H1 (cell line): ENCODE measurements around the gene FADD. TPM values are rescaled to one million over a fixed set of nuclear protein-coding genes. Genes with fewer than 3 reads are reported as not detected.

Source experiments
- CTCF ChIA-PET: fragments of 300-600 bp; sonication (Branson Sonifier 250); formaldehyde crosslinking; loops from one replicate; lab custom pipeline; 2021; ENCODE audit not compliant: partially characterized antibody; lab: Charles Lee
- POLR2A ChIA-PET: fragments of 300-600 bp; sonication (Branson Sonifier 250); formaldehyde crosslinking; loops from one replicate; lab custom pipeline; 2021; ENCODE audit warnings: inconsistent platforms; ENCODE audit not compliant: partially characterized antibody; lab: Charles Lee
- DNase-seq, 2 experiments: peaks; one replicate each; pipeline versions ENCODE4 v3.0.0 to v3.0.0-alpha.2; 2010 to 2022; ENCODE audit warnings: low spot score in 2 of 2, low read depth in 1 of 2, mixed read lengths in 1 of 2
- FAIRE-seq: peaks from 2 replicates; lab custom pipeline; 2011; peaks lifted over from hg19 to GRCh38; lab: Jason Lieb, UNC
- H2AFZ ChIP-seq: 2 replicates; pipeline ENCODE4 v1.8.1; 2012; ENCODE audit warnings: low read length, inconsistent platforms
- H2AK5ac ChIP-seq: 2 replicates; pipeline ENCODE4 v1.6.1; 2013; ENCODE audit warnings: low read depth, low read length
- H2BK120ac ChIP-seq: replicated peaks from 2 replicates; pipeline ENCODE3; 2013; ENCODE audit warnings: low read depth, low read length, inconsistent platforms
- H2BK12ac ChIP-seq: 2 replicates; pipeline ENCODE4 v1.6.1; 2013; ENCODE audit warnings: low read depth, low read length
- H2BK15ac ChIP-seq: 2 replicates; pipeline ENCODE4 v1.6.1; 2013; ENCODE audit warnings: low read length
- H2BK20ac ChIP-seq: 2 replicates; pipeline ENCODE4 v1.6.1; 2013; ENCODE audit warnings: low read length
- H2BK5ac ChIP-seq: 2 replicates; pipeline ENCODE4 v1.6.1; 2013; ENCODE audit warnings: low read depth, low read length
- H3K14ac ChIP-seq: 2 replicates; pipeline ENCODE4 v1.6.1; 2013; ENCODE audit warnings: inconsistent platforms; ENCODE audit not compliant: insufficient read length
- H3K18ac ChIP-seq: 2 replicates; pipeline ENCODE4 v1.6.1; 2013; ENCODE audit warnings: low read length; ENCODE audit errors: extremely low read depth
- H3K23ac ChIP-seq: 2 replicates; pipeline ENCODE4 v1.6.1; 2013; ENCODE audit warnings: inconsistent platforms; ENCODE audit not compliant: insufficient read length
- H3K23me2 ChIP-seq: 2 replicates; pipeline ENCODE4 v1.6.1; 2013; ENCODE audit warnings: low read depth, low read length
- H3K27ac ChIP-seq: 2 replicates; pipeline ENCODE4 v1.6.1; 2011; ENCODE audit warnings: low read depth, low read length, inconsistent platforms
- H3K27me3 ChIP-seq, 4 experiments: replicated peaks in 1 of 4; 1 replicate in 1 of 4; 2 replicates in 3 of 4; pipeline versions ENCODE4 v1.6.1 to v1.8.1; 2011 to 2013; ENCODE audit warnings: low read length in 3 of 4, mild to moderate bottlenecking in 3 of 4, inconsistent platforms in 2 of 4, mixed read lengths in 2 of 4, moderate library complexity in 1 of 4; ENCODE audit not compliant: control insufficient read depth in 3 of 4, insufficient read depth in 3 of 4; ENCODE audit errors: extremely low read depth in 1 of 4
- H3K36me3 ChIP-seq, 4 experiments: 2 replicates each; pipeline versions ENCODE4 v1.6.1 to v1.8.1; 2011 to 2013; ENCODE audit warnings: mild to moderate bottlenecking in 4 of 4, low read length in 3 of 4, moderate library complexity in 2 of 4, control low read depth in 1 of 4, inconsistent platforms in 1 of 4; ENCODE audit not compliant: insufficient read depth in 4 of 4, control insufficient read depth in 2 of 4
- H3K4ac ChIP-seq: replicated peaks from 2 replicates; pipeline ENCODE3; 2013; ENCODE audit warnings: low read length, low read depth, mixed read lengths, inconsistent platforms; ENCODE audit not compliant: insufficient read length
- H3K4me1 ChIP-seq, 4 experiments: replicated peaks in 1 of 4; 1 replicate in 1 of 4; 2 replicates in 3 of 4; pipeline versions ENCODE4 v1.6.1 to v1.8.1; 2011 to 2013; ENCODE audit warnings: low read length in 3 of 4, inconsistent platforms in 2 of 4, mixed read lengths in 1 of 4; ENCODE audit not compliant: insufficient read depth in 4 of 4, control insufficient read depth in 3 of 4
- H3K4me2 ChIP-seq, 2 experiments: 2 replicates each; pipeline versions ENCODE4 v1.6.1 to v1.8.1; 2011 to 2013; ENCODE audit warnings: low read depth in 2 of 2, low read length in 2 of 2, control low read depth in 1 of 2, inconsistent platforms in 1 of 2, mild to moderate bottlenecking in 1 of 2; ENCODE audit not compliant: insufficient read depth in 1 of 2
- H3K4me3 ChIP-seq, 4 experiments: fragments of 200-600, 300-600 bp in 1 of 4; sonication (generic), shearing (Covaris generic), sonication (Bioruptor Twin) in 1 of 4; 2 replicates each; pipeline versions ENCODE4 v1.5.1 to v1.8.1; 2011 to 2016; ENCODE audit warnings: low read length in 4 of 4, low read depth in 3 of 4, control low read depth in 2 of 4, inconsistent platforms in 2 of 4, mild to moderate bottlenecking in 2 of 4, mixed read lengths in 1 of 4, moderate library complexity in 1 of 4; ENCODE audit not compliant: insufficient read depth in 2 of 4; ENCODE audit errors: extremely low read depth in 1 of 4
- H3K56ac ChIP-seq: replicated peaks from 2 replicates; pipeline ENCODE3; 2013; ENCODE audit warnings: low read depth, mild to moderate bottlenecking, mixed read lengths, low read length, inconsistent platforms; ENCODE audit not compliant: insufficient read length
- H3K79me1 ChIP-seq: 2 replicates; pipeline ENCODE4 v1.6.1; 2013; ENCODE audit warnings: low read depth, low read length, control low read depth
- H3K79me2 ChIP-seq, 2 experiments: 2 replicates each; pipeline versions ENCODE4 v1.6.1 to v1.8.1; 2012 to 2013; ENCODE audit warnings: low read length in 2 of 2, mild to moderate bottlenecking in 2 of 2, inconsistent platforms in 1 of 2; ENCODE audit not compliant: insufficient read depth in 2 of 2, control insufficient read depth in 1 of 2
- H3K9ac ChIP-seq, 4 experiments: replicated peaks in 1 of 4; 1 replicate in 1 of 4; 2 replicates in 3 of 4; pipeline versions ENCODE4 v1.6.1 to v1.8.1; 2011 to 2013; ENCODE audit warnings: low read depth in 3 of 4, low read length in 3 of 4, control low read depth in 2 of 4, mild to moderate bottlenecking in 2 of 4, moderate library complexity in 2 of 4, inconsistent platforms in 1 of 4; ENCODE audit errors: extremely low read depth in 1 of 4
- H3K9me3 ChIP-seq, 2 experiments: 2 replicates each; pipeline versions ENCODE4 v1.6.1 to v1.8.1; 2012 to 2013; ENCODE audit warnings: mild to moderate bottlenecking in 2 of 2, moderate library complexity in 2 of 2, control low read depth in 1 of 2, inconsistent platforms in 1 of 2, low read depth in 1 of 2, low read length in 1 of 2, mixed read lengths in 1 of 2; ENCODE audit not compliant: insufficient read depth in 2 of 2
- H4K20me1 ChIP-seq, 2 experiments: replicated peaks in 1 of 2; 2 replicates each; pipeline versions ENCODE3 to v1.8.1; 2011 to 2013; ENCODE audit warnings: inconsistent platforms in 2 of 2, low read length in 2 of 2, mild to moderate bottlenecking in 1 of 2; ENCODE audit not compliant: insufficient read depth in 2 of 2, control insufficient read depth in 1 of 2
- H4K5ac ChIP-seq: 2 replicates; pipeline ENCODE4 v1.6.1; 2013; ENCODE audit warnings: low read length, low read depth, mixed read lengths, inconsistent platforms; ENCODE audit not compliant: insufficient read length
- H4K8ac ChIP-seq: 2 replicates; pipeline ENCODE4 v1.8.0; 2013; ENCODE audit warnings: mild to moderate bottlenecking, moderate library complexity, low read length, inconsistent platforms; ENCODE audit not compliant: insufficient read depth; ENCODE audit errors: extremely low read depth
- H4K91ac ChIP-seq: replicated peaks from 2 replicates; pipeline ENCODE3; 2013; ENCODE audit warnings: low read length, mixed read lengths, inconsistent platforms; ENCODE audit not compliant: insufficient read length
- CHD1 ChIP-seq: IDR thresholded peaks from 2 replicates; pipeline ENCODE4 v1.6.1; 2012; ENCODE audit warnings: low read depth, low read length, improper control_type of control experiment
- PHF8 ChIP-seq: fragments of 200-600 bp; sonication (generic); conservative IDR thresholded peaks from 2 replicates; pipeline ENCODE4 v1.7.1; 2012; ENCODE audit warnings: low read depth, mild to moderate bottlenecking, inconsistent platforms, low read length, moderate library complexity
- SIRT6 ChIP-seq: IDR thresholded peaks from one replicate; pipeline ENCODE4 v1.7.1; 2012; ENCODE audit warnings: low read length, inconsistent platforms
- TEAD4 ChIP-seq: IDR thresholded peaks from 2 replicates; pipeline ENCODE4 v1.6.1; 2012; ENCODE audit warnings: low read depth, low read length, inconsistent platforms, mixed read lengths
- WGBS, 2 experiments: shearing (Covaris generic) in 1 of 2; methylation state at CpG; one replicate each; pipeline versions ENCODE4 v1.1.6 to v1.1.7; 2013 to 2015; ENCODE audit warnings: low lambda C conversion rate in 2 of 2, mixed read lengths in 2 of 2, inconsistent platforms in 1 of 2, low coverage in 1 of 2, missing lambda C conversion rate in 1 of 2; ENCODE audit not compliant: insufficient replicate concordance in 2 of 2, insufficient coverage in 1 of 2, insufficient read length in 1 of 2; ENCODE audit errors: extremely low coverage in 1 of 2, missing lambda C conversion rate in 1 of 2; 5-methylcytosine and 5-hydroxymethylcytosine counted together
- polyA plus RNA-seq, 7 experiments: library from polyadenylated mRNA; depleted of rRNA in 3 of 7; stranded (reverse) in 5 of 7; unstranded in 2 of 7; fragments of >200 nt in 5 of 7; fragments of 200-250 nt in 2 of 7; gene quantifications; 1 replicate in 5 of 7; 2 replicates in 1 of 7; 4 replicates in 1 of 7; pipeline versions ENCODE4 v1.2.1 to v1.2.3, GENCODE V29; 2011 to 2013; ENCODE audit warnings: missing spikeins in 2 of 7, mixed read lengths in 2 of 7
- total RNA-seq: library from RNA; stranded (reverse); fragmentation: NEBNext Ultra II Directional; extraction: Animal tissue kit (Norgen Biotek cat#: 25700); gene quantifications from 2 replicates; pipeline ENCODE4 v1.2.1, GENCODE V29; 2021

Gene FADD
- total and polyA plus RNA-seq, 2 of the 8 experiments (the other 6 are each of a cell fraction or from before 2014, with no cell fraction given), result 29.0 to 43.9 TPM

DNA sequence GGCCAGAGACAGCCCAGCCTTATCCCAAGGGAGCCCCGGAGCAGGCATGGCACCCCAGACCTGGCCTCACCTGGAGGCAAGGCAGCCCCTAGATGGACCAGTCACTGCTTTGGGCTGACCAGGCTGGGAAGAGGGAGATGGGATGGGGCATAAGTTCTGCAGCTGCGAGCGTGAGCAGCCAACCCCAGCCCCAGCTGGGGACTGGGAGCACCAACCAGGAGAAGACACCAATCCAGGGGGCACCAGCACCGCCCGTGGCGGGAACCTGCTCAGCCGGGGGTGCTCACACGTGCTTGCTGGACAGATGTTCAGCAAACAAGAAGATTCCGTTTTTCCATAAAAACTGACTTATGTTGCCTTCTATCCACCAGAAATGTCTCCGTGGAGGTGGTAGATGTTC, 16.2 kb upstream of the FADD start:
- Histone ChIP-seq H3K36me3 (no peaks in the 10 kb centered on the region), H3K23ac (no peak overlapping the region), H3K9ac (no peak overlapping the region), H3K9me3 (no peaks in the 10 kb centered on the region; a peak in 1 of 4 replicates), H3K79me1 (no peaks in the 10 kb centered on the region), H4K20me1 (peaks cover 0 to 6% of the 10 kb centered on the region in 2 experiments), H3K27me3 (no peaks in the 10 kb centered on the region), H3K4me1 (no peaks in the 10 kb centered on the region), H4K8ac (no peak overlapping the region; the same call in 1 of the 2 replicates)
- POLR2A ChIA-PET, result no interaction called here
- FAIRE-seq, result no peak
- WGBS, 2 experiments, result 89% methylated on average over 10 of the region's 10 CpGs; no CpG with 5 or more reads in 1 of the 2 experiments
- TF ChIP-seq PHF8 (no peak), TEAD4 (no peak), SIRT6 (no peak), CHD1 (no peak)
- TF ChIP-seq, all 59 proteins: peak for 0
- Histone ChIP-seq H2BK20ac (no peak overlapping the region), H3K27ac (no peak overlapping the region), H2BK12ac (no peak overlapping the region), H3K23me2 (no peaks in the 10 kb centered on the region), H2BK5ac (no peak overlapping the region), H3K79me2 (no peaks in the 10 kb centered on the region), H3K56ac (no peak overlapping the region), H2AFZ (no peak overlapping the region), H3K18ac (no peak overlapping the region), H2AK5ac (no peak overlapping the region), H4K91ac (no peak overlapping the region), H4K5ac (no peak overlapping the region), H2BK15ac (0 out of 2 replicates have a peak overlapping the region, but pooled peaks have one; percentile 29), H2BK120ac (no peak overlapping the region), H3K4ac (no peak overlapping the region), H3K4me2 (no peak overlapping the region), H3K4me3 (no peak overlapping the region), H3K14ac (no peak overlapping the region)
- CTCF ChIA-PET, result interaction anchor here (0.7 to 6.8 kb wide), 9 partner anchors 10 to 245 kb away, joined by 3 to 51 read pairs (median 4); no protein-coding TSS in a partner anchor
- DNase-seq, result no peak
